Liver (tissue), 3 donors: ENCODE measurements around the gene ACP6.

Experiments used
- FOXA1 ChIP-seq: IDR thresholded peaks from 2 replicates; pipeline ENCODE4 v1.6.1; 2016; ENCODE audit warnings: antibody characterized with exemption
- GABPA ChIP-seq, 2 donors: IDR thresholded peaks in 1 of 2; conservative IDR thresholded peaks in 1 of 2; 2 replicates each; pipeline ENCODE4 v1.6.1; 2016; ENCODE audit warnings: antibody characterized with exemption in 2 of 2, mild to moderate bottlenecking in 1 of 2, moderate library complexity in 1 of 2
- JUND ChIP-seq, 2 donors: IDR thresholded peaks; 2 replicates each; pipeline ENCODE4 v1.6.1; 2016; ENCODE audit warnings: antibody characterized with exemption in 2 of 2
- RAD21 ChIP-seq, 2 donors: IDR thresholded peaks; 2 replicates each; pipeline ENCODE4 v1.6.1; 2016; ENCODE audit warnings: antibody characterized with exemption in 2 of 2, mild to moderate bottlenecking in 2 of 2
- YY1 ChIP-seq: IDR thresholded peaks from 2 replicates; pipeline ENCODE4 v1.6.1; 2016; ENCODE audit warnings: antibody characterized with exemption, mild to moderate bottlenecking
- TF ChIP-seq, protein P1 (sequence below): fragments of 150-350 bp; IDR thresholded peaks from 2 replicates; pipeline ENCODE4 v1.5.1; 2017; ENCODE audit warnings: improper control_type of control experiment, low read depth, low read length; ENCODE audit not compliant: missing input control
- TF ChIP-seq, protein P2 (sequence below): IDR thresholded peaks from 2 replicates; pipeline ENCODE4 v1.6.1; 2016; ENCODE audit warnings: antibody characterized with exemption, mild to moderate bottlenecking
- TF ChIP-seq, protein P3 (sequence below): IDR thresholded peaks from 2 replicates; pipeline ENCODE4 v1.6.1; 2016; ENCODE audit warnings: antibody characterized with exemption
- donor health status: healthy.
- donor health status: healthy.

DNA sequence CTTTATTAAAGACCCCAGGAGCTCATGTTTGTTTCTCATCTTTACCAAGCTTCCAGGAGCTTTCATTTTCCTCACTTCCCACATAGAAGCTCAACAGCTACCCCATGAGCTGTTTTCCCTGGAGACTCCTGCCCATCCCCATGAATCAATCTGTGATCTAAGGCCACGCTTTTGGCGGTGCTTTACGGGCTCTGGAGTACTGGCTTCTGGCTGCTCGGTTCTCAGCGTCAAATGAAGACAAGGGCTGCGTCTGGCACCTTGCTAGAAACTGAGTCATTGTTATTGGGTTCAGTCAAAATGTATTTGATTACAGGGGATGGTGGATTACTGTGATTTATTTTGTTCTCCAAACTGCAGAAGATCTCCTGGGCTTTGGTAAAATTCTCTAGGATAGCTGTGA is 39.9 kb downstream of the ACP6 start:
- TF ChIP-seq, protein P1, sequence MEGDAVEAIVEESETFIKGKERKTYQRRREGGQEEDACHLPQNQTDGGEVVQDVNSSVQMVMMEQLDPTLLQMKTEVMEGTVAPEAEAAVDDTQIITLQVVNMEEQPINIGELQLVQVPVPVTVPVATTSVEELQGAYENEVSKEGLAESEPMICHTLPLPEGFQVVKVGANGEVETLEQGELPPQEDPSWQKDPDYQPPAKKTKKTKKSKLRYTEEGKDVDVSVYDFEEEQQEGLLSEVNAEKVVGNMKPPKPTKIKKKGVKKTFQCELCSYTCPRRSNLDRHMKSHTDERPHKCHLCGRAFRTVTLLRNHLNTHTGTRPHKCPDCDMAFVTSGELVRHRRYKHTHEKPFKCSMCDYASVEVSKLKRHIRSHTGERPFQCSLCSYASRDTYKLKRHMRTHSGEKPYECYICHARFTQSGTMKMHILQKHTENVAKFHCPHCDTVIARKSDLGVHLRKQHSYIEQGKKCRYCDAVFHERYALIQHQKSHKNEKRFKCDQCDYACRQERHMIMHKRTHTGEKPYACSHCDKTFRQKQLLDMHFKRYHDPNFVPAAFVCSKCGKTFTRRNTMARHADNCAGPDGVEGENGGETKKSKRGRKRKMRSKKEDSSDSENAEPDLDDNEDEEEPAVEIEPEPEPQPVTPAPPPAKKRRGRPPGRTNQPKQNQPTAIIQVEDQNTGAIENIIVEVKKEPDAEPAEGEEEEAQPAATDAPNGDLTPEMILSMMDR: no peak
- no peak for TF ChIP-seq FOXA1
- TF ChIP-seq, protein P2, sequence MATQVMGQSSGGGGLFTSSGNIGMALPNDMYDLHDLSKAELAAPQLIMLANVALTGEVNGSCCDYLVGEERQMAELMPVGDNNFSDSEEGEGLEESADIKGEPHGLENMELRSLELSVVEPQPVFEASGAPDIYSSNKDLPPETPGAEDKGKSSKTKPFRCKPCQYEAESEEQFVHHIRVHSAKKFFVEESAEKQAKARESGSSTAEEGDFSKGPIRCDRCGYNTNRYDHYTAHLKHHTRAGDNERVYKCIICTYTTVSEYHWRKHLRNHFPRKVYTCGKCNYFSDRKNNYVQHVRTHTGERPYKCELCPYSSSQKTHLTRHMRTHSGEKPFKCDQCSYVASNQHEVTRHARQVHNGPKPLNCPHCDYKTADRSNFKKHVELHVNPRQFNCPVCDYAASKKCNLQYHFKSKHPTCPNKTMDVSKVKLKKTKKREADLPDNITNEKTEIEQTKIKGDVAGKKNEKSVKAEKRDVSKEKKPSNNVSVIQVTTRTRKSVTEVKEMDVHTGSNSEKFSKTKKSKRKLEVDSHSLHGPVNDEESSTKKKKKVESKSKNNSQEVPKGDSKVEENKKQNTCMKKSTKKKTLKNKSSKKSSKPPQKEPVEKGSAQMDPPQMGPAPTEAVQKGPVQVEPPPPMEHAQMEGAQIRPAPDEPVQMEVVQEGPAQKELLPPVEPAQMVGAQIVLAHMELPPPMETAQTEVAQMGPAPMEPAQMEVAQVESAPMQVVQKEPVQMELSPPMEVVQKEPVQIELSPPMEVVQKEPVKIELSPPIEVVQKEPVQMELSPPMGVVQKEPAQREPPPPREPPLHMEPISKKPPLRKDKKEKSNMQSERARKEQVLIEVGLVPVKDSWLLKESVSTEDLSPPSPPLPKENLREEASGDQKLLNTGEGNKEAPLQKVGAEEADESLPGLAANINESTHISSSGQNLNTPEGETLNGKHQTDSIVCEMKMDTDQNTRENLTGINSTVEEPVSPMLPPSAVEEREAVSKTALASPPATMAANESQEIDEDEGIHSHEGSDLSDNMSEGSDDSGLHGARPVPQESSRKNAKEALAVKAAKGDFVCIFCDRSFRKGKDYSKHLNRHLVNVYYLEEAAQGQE: no peak
- TF ChIP-seq GABPA (IDR thresholded peaks at IDR 0.05 in 1 of 2, conservative IDR thresholded peaks at IDR 0.05 in 1 of 2): no peak
- no peak for TF ChIP-seq JUND (IDR thresholded peaks at IDR 0.05)
- TF ChIP-seq YY1: no peak
- TF ChIP-seq, protein P3, sequence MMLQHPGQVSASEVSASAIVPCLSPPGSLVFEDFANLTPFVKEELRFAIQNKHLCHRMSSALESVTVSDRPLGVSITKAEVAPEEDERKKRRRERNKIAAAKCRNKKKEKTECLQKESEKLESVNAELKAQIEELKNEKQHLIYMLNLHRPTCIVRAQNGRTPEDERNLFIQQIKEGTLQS: no peak
- TF ChIP-seq RAD21 (IDR thresholded peaks at IDR 0.05): no peak
